ENCODE measurements around the gene CACNA1D. TPM values are rescaled to one million over a fixed set of nuclear protein-coding genes. Genes with fewer than 3 reads are reported as not detected.

The CACNA1D gene
- total RNA-seq, 1 experiment from 2014 or later = not detected

GRCh38 chr3:53719796-53720195 lies 225.4 kb downstream of the CACNA1D start:
- H3K27me3 ChIP-seq (ENCODE audit: low read length) = no peaks in the 10 kb centered on the region
- H3K4me1 ChIP-seq (ENCODE audit: low read length) = no peaks in the 10 kb centered on the region
- no peak overlapping the region for H3K4me3 ChIP-seq (ENCODE audit: low read length)
- no peaks in the 10 kb centered on the region for H3K9me3 ChIP-seq (ENCODE audit: low read length)
- H3K9ac ChIP-seq (ENCODE audit: low read length) = no peak overlapping the region
- no peaks in the 10 kb centered on the region for H3K36me3 ChIP-seq (ENCODE audit: insufficient read depth, low read length)
- H3K27ac ChIP-seq (ENCODE audit: low read length) = no peak overlapping the region
- no peak for DNase-seq
- no peaks in the 10 kb centered on the region for H3K9me2 ChIP-seq (replicated peaks; ENCODE audit: insufficient read depth, low read length)
- H4K20me1 ChIP-seq (ENCODE audit: insufficient read depth, low read depth, low read length) = no peaks in the 10 kb centered on the region
- H2AFZ ChIP-seq (ENCODE audit: low read length) = no peak overlapping the region
- no peaks in the 10 kb centered on the region for H3K79me2 ChIP-seq (ENCODE audit: low read length)
- no peak overlapping the region for H3K4me2 ChIP-seq (ENCODE audit: low read depth, low read length, poor library complexity, severe bottlenecking)

- Histone ChIP-seq H3K4me2 (ENCODE audit: low read depth, low read length, poor library complexity, severe bottlenecking) (no peak overlapping the region), H4K20me1 (ENCODE audit: insufficient read depth, low read depth, low read length) (no peaks in the 10 kb centered on the region), H2AFZ (ENCODE audit: low read length) (no peak overlapping the region), H3K4me1 (ENCODE audit: low read length) (no peaks in the 10 kb centered on the region), H3K4me3 (ENCODE audit: low read length) (no peak overlapping the region), H3K27ac (ENCODE audit: low read length) (no peak overlapping the region), H3K9ac (ENCODE audit: low read length) (no peak overlapping the region), H3K36me3 (ENCODE audit: insufficient read depth, low read length) (no peaks in the 10 kb centered on the region), H3K79me2 (ENCODE audit: low read length) (no peaks in the 10 kb centered on the region), H3K9me3 (ENCODE audit: low read length) (no peaks in the 10 kb centered on the region), H3K27me3 (ENCODE audit: low read length) (no peaks in the 10 kb centered on the region), H3K9me2 (replicated peaks; ENCODE audit: insufficient read depth, low read length) (no peaks in the 10 kb centered on the region)
- DNase-seq = no peak
These were observed 227.0 kb downstream of the CACNA1D start for GRCh38 chr3:53721187-53722119.

- H4K20me1 ChIP-seq (ENCODE audit: insufficient read depth, low read depth, low read length) = no peaks in the 10 kb centered on the region
- no peaks in the 10 kb centered on the region for H3K27me3 ChIP-seq (ENCODE audit: low read length)
- H3K79me2 ChIP-seq (ENCODE audit: low read length) = no peaks in the 10 kb centered on the region
- H3K9me3 ChIP-seq (ENCODE audit: low read length) = no peaks in the 10 kb centered on the region
- no peak overlapping the region for H3K4me2 ChIP-seq (ENCODE audit: low read depth, low read length, poor library complexity, severe bottlenecking)
- no peak overlapping the region for H3K27ac ChIP-seq (ENCODE audit: low read length)
- DNase-seq = no peak
- no peak overlapping the region for H3K4me3 ChIP-seq (ENCODE audit: low read length)
- H2AFZ ChIP-seq (ENCODE audit: low read length) = no peak overlapping the region
- no peaks in the 10 kb centered on the region for H3K4me1 ChIP-seq (ENCODE audit: low read length)
- H3K9me2 ChIP-seq (replicated peaks; ENCODE audit: insufficient read depth, low read length) = no peaks in the 10 kb centered on the region
- H3K36me3 ChIP-seq (ENCODE audit: insufficient read depth, low read length) = no peaks in the 10 kb centered on the region
- no peak overlapping the region for H3K9ac ChIP-seq (ENCODE audit: low read length)
These were observed 230.2 kb downstream of the CACNA1D start for GRCh38 chr3:53724566-53724965.

GRCh38 chr3:53725387-53725995 lies 231.1 kb downstream of the CACNA1D start:
- Histone ChIP-seq H3K4me1 (ENCODE audit: low read length) (no peaks in the 10 kb centered on the region), H3K4me2 (ENCODE audit: low read depth, low read length, poor library complexity, severe bottlenecking) (no peak overlapping the region), H3K27me3 (ENCODE audit: low read length) (no peaks in the 10 kb centered on the region), H3K36me3 (ENCODE audit: insufficient read depth, low read length) (no peaks in the 10 kb centered on the region), H4K20me1 (ENCODE audit: insufficient read depth, low read depth, low read length) (no peaks in the 10 kb centered on the region), H3K9ac (ENCODE audit: low read length) (no peak overlapping the region), H3K27ac (ENCODE audit: low read length) (no peak overlapping the region), H3K9me2 (replicated peaks; ENCODE audit: insufficient read depth, low read length) (no peaks in the 10 kb centered on the region), H3K79me2 (ENCODE audit: low read length) (no peaks in the 10 kb centered on the region), H3K4me3 (ENCODE audit: low read length) (no peak overlapping the region), H3K9me3 (ENCODE audit: low read length) (no peaks in the 10 kb centered on the region), H2AFZ (ENCODE audit: low read length) (no peak overlapping the region)
- no peak for DNase-seq

GRCh38 chr3:53726643-53727042 lies 232.2 kb downstream of the CACNA1D start:
- H3K27ac ChIP-seq (ENCODE audit: low read length) = no peak overlapping the region
- no peaks in the 10 kb centered on the region for H4K20me1 ChIP-seq (ENCODE audit: insufficient read depth, low read depth, low read length)
- no peaks in the 10 kb centered on the region for H3K9me3 ChIP-seq (ENCODE audit: low read length)
- no peaks in the 10 kb centered on the region for H3K27me3 ChIP-seq (ENCODE audit: low read length)
- H3K4me3 ChIP-seq (ENCODE audit: low read length) = no peak overlapping the region
- no peak overlapping the region for H3K9ac ChIP-seq (ENCODE audit: low read length)
- no peaks in the 10 kb centered on the region for H3K36me3 ChIP-seq (ENCODE audit: insufficient read depth, low read length)
- no peaks in the 10 kb centered on the region for H3K9me2 ChIP-seq (replicated peaks; ENCODE audit: insufficient read depth, low read length)
- H3K79me2 ChIP-seq (ENCODE audit: low read length) = no peaks in the 10 kb centered on the region
- no peak overlapping the region for H2AFZ ChIP-seq (ENCODE audit: low read length)
- no peak overlapping the region for H3K4me2 ChIP-seq (ENCODE audit: low read depth, low read length, poor library complexity, severe bottlenecking)
- no peaks in the 10 kb centered on the region for H3K4me1 ChIP-seq (ENCODE audit: low read length)
- DNase-seq = no peak

GRCh38 chr3:53728606-53729005 lies 234.2 kb downstream of the CACNA1D start:
- Histone ChIP-seq H3K4me1 (ENCODE audit: low read length) (no peaks in the 10 kb centered on the region), H3K27ac (ENCODE audit: low read length) (no peak overlapping the region), H3K9ac (ENCODE audit: low read length) (no peak overlapping the region), H3K9me3 (ENCODE audit: low read length) (no peaks in the 10 kb centered on the region), H3K9me2 (replicated peaks; ENCODE audit: insufficient read depth, low read length) (no peaks in the 10 kb centered on the region), H4K20me1 (ENCODE audit: insufficient read depth, low read depth, low read length) (no peaks in the 10 kb centered on the region), H3K4me2 (ENCODE audit: low read depth, low read length, poor library complexity, severe bottlenecking) (no peak overlapping the region), H3K4me3 (ENCODE audit: low read length) (no peak overlapping the region), H3K79me2 (ENCODE audit: low read length) (no peaks in the 10 kb centered on the region), H2AFZ (ENCODE audit: low read length) (no peak overlapping the region), H3K36me3 (ENCODE audit: insufficient read depth, low read length) (no peaks in the 10 kb centered on the region), H3K27me3 (ENCODE audit: low read length) (no peaks in the 10 kb centered on the region)
- no peak for DNase-seq

GRCh38 chr3:53729159-53729558 lies 234.7 kb downstream of the CACNA1D start:
- Histone ChIP-seq H3K27ac (ENCODE audit: low read length) (no peak overlapping the region), H4K20me1 (ENCODE audit: insufficient read depth, low read depth, low read length) (no peaks in the 10 kb centered on the region), H3K27me3 (ENCODE audit: low read length) (no peaks in the 10 kb centered on the region), H3K9ac (ENCODE audit: low read length) (no peak overlapping the region), H3K4me2 (ENCODE audit: low read depth, low read length, poor library complexity, severe bottlenecking) (no peak overlapping the region), H2AFZ (ENCODE audit: low read length) (no peak overlapping the region), H3K79me2 (ENCODE audit: low read length) (no peaks in the 10 kb centered on the region), H3K36me3 (ENCODE audit: insufficient read depth, low read length) (no peaks in the 10 kb centered on the region), H3K9me3 (ENCODE audit: low read length) (no peaks in the 10 kb centered on the region), H3K4me3 (ENCODE audit: low read length) (no peak overlapping the region), H3K4me1 (ENCODE audit: low read length) (no peaks in the 10 kb centered on the region), H3K9me2 (replicated peaks; ENCODE audit: insufficient read depth, low read length) (no peaks in the 10 kb centered on the region)
- no peak for DNase-seq

GRCh38 chr3:53729618-53730017 lies 235.2 kb downstream of the CACNA1D start:
- DNase-seq = peak; percentile 51
- no peaks in the 10 kb centered on the region for H3K27me3 ChIP-seq (ENCODE audit: low read length)
- H3K4me3 ChIP-seq (ENCODE audit: low read length) = no peak overlapping the region
- no peak overlapping the region for H2AFZ ChIP-seq (ENCODE audit: low read length)
- H3K4me1 ChIP-seq (ENCODE audit: low read length) = no peaks in the 10 kb centered on the region
- no peaks in the 10 kb centered on the region for H4K20me1 ChIP-seq (ENCODE audit: insufficient read depth, low read depth, low read length)
- H3K9ac ChIP-seq (ENCODE audit: low read length) = no peak overlapping the region
- H3K9me2 ChIP-seq (replicated peaks; ENCODE audit: insufficient read depth, low read length) = no peaks in the 10 kb centered on the region
- H3K36me3 ChIP-seq (ENCODE audit: insufficient read depth, low read length) = no peaks in the 10 kb centered on the region
- no peaks in the 10 kb centered on the region for H3K9me3 ChIP-seq (ENCODE audit: low read length)
- no peak overlapping the region for H3K27ac ChIP-seq (ENCODE audit: low read length)
- no peak overlapping the region for H3K4me2 ChIP-seq (ENCODE audit: low read depth, low read length, poor library complexity, severe bottlenecking)
- H3K79me2 ChIP-seq (ENCODE audit: low read length) = no peaks in the 10 kb centered on the region

Data from Karpas-422 (cell line).